ENCODE results near the gene PDE8B. TPM values are rescaled to one million over a fixed set of nuclear protein-coding genes. Genes with fewer than 3 reads are reported as not detected.

The PDE8B gene
- total RNA-seq, 1 experiment from 2014 or later, result 0.54 TPM

DNA sequence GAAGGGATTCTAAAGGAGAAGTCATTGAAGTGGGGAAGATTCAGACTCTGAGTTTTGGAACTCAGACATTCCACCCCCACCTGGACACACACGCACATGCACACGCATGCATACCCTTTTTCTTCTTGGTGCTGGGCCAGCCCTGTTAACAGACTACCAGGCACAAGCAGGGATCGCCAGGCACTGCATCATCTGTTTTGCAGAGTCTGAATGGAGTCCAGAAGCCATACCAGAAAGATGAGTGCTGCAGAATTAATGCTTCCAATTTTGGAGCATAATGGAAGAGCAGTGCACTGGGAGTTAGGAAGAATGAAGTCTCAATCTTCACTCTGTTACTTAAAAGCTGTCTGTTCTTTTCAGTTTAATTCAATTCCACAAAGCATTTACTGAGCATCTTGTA lies 95.5 kb downstream of the PDE8B start:
- intact Hi-C loops (cut with micrococcal nuclease; ENCODE audit: unreplicated experiment), result no loop called here
- Mint-ChIP-seq H3K4me1 (ENCODE audit: low read depth, unreplicated experiment) (no peaks in the 10 kb centered on the region), H3K9me3 (ENCODE audit: low read depth, unreplicated experiment) (no peaks in the 10 kb centered on the region), H3K4me3 (ENCODE audit: low read depth, unreplicated experiment) (no peak overlapping the region), H3K27ac (ENCODE audit: unreplicated experiment) (no peak overlapping the region), H3K36me3 (ENCODE audit: insufficient read depth, unreplicated experiment) (no peaks in the 10 kb centered on the region), H3K27me3 (ENCODE audit: unreplicated experiment) (peaks cover 59% of the 10 kb centered on the region)
- BruUV-seq (replicated peaks), result no TSS peak
- CTCF ChIA-PET, result interaction anchor here (0.6 kb wide), 1 partner anchor 528 kb away, joined by 4 read pairs; no protein-coding TSS in a partner anchor
- DNase-seq, result no peak
- TF ChIP-seq, protein P1, sequence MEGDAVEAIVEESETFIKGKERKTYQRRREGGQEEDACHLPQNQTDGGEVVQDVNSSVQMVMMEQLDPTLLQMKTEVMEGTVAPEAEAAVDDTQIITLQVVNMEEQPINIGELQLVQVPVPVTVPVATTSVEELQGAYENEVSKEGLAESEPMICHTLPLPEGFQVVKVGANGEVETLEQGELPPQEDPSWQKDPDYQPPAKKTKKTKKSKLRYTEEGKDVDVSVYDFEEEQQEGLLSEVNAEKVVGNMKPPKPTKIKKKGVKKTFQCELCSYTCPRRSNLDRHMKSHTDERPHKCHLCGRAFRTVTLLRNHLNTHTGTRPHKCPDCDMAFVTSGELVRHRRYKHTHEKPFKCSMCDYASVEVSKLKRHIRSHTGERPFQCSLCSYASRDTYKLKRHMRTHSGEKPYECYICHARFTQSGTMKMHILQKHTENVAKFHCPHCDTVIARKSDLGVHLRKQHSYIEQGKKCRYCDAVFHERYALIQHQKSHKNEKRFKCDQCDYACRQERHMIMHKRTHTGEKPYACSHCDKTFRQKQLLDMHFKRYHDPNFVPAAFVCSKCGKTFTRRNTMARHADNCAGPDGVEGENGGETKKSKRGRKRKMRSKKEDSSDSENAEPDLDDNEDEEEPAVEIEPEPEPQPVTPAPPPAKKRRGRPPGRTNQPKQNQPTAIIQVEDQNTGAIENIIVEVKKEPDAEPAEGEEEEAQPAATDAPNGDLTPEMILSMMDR (IDR thresholded peaks at IDR 0.05; ENCODE audit: unreplicated experiment), result no peak

DNA sequence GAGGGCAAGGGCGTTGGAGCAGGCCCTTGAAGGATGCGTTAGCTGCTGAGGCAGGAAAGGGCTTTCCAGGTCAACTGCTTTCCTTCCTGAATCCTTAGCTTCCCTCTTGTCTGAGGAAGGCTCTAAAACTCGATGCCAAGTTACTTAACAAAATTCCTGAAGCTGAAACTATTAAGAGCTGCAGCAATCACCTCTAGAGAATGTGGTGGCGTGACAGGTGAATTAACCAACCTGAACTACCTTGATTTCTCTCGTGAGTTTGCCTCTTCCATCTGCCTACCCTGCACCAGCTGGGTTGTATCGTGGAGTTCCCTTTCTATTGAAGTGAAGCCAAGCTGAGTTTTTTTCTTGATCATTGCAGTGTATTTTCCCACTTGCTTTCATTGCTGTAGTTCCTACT lies 96.1 kb downstream of the PDE8B start:
- Mint-ChIP-seq H3K36me3 (ENCODE audit: insufficient read depth, unreplicated experiment) (no peaks in the 10 kb centered on the region), H3K27me3 (ENCODE audit: unreplicated experiment) (peaks cover 53% of the 10 kb centered on the region), H3K9me3 (ENCODE audit: low read depth, unreplicated experiment) (no peaks in the 10 kb centered on the region), H3K4me1 (ENCODE audit: low read depth, unreplicated experiment) (no peaks in the 10 kb centered on the region), H3K27ac (ENCODE audit: unreplicated experiment) (no peak overlapping the region), H3K4me3 (ENCODE audit: low read depth, unreplicated experiment) (no peak overlapping the region)
- BruUV-seq (replicated peaks), result no TSS peak
- CTCF ChIA-PET, result no interaction called here
- intact Hi-C loops (cut with micrococcal nuclease; ENCODE audit: unreplicated experiment), result no loop called here
- no peak for DNase-seq
- TF ChIP-seq, protein P1 (IDR thresholded peaks at IDR 0.05; ENCODE audit: unreplicated experiment), result no peak

DNA sequence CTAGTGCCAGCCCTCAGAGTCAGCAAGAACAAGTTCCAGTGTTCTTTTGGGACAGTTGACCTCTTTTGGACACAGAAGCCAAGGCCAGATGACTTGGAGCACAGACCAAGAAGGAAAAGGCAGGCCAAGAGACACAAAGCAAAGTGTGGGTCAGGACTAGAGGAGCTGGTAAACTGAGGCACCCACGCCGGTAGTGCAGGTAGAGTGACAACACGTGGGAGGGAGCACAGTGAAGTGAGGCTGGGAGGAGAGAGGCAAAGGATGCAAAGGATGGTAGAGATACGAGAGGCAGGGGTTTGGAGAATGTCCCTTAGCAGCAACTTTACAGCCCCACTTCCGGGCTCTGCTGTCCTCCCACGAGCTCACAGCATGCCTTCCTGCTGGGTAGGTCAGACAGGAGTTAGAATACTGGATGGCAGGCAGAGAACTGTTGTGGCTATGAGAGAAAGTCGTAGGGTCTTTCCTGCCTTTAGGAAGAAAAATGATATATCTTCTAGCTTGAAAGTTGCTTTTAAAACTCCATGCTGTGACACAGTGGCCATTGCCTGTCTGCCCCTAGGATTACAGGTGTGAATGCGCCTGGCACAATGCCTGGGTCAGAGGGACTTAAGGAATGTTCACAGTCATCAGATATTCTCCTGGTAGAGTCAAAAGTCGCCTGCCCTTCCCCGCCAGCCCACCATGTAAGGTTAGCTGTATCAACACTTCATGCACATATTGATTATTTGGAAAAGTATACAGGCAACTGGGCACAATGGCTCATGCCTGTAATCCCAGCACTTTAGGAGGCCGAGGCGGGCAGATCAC lies 97.9 kb downstream of the PDE8B start:
- DNase-seq, result no peak
- no TSS peak for BruUV-seq (replicated peaks)
- CTCF ChIA-PET, result interaction anchor here (0.6 kb wide), 1 partner anchor 35 kb away, joined by 4 read pairs; no protein-coding TSS in a partner anchor
- TF ChIP-seq, protein P1 (IDR thresholded peaks at IDR 0.05; ENCODE audit: unreplicated experiment), result no peak
- no peaks in the 10 kb centered on the region for H3K9me3 Mint-ChIP-seq (ENCODE audit: low read depth, unreplicated experiment)
- no peaks in the 10 kb centered on the region for H3K4me1 Mint-ChIP-seq (ENCODE audit: low read depth, unreplicated experiment)
- H3K36me3 Mint-ChIP-seq (ENCODE audit: insufficient read depth, unreplicated experiment), result no peaks in the 10 kb centered on the region
- no peak overlapping the region for H3K4me3 Mint-ChIP-seq (ENCODE audit: low read depth, unreplicated experiment)
- H3K27me3 Mint-ChIP-seq (ENCODE audit: unreplicated experiment), result peaks cover 42% of the 10 kb centered on the region
- H3K27ac Mint-ChIP-seq (ENCODE audit: unreplicated experiment), result no peak overlapping the region
- intact Hi-C loops (cut with micrococcal nuclease; ENCODE audit: unreplicated experiment), result no loop called here

DNA sequence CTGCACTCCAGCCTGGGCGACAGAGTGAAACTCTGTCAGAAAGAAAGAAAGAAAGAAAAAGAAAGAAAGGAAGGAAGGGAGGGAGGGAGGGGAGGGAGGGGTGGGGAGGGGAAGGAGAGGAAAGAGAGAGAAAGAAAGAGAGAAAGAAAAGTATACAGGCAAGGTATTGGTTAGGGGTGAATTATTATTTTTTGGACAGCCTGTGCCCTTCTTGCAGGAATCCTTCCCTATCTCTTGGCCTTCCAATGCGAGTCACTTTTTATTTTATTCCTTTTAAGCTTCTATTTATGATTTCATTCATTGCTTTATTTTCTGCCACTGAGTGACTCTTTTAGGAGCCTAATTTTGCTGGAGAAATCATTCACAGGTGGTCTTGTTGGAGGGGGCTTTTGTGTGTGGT lies 98.7 kb downstream of the PDE8B start:
- no peak overlapping the region for H3K27ac Mint-ChIP-seq (ENCODE audit: unreplicated experiment)
- intact Hi-C loops (cut with micrococcal nuclease; ENCODE audit: unreplicated experiment), result no loop called here
- BruUV-seq (replicated peaks), result no TSS peak

More for the DNA sequence above, 98.7 kb downstream of the PDE8B start:
- CTCF ChIA-PET, result interaction anchor here (0.6 to 0.7 kb wide), 2 partner anchors 34 to 1211 kb away, joined by 3 to 4 read pairs; no protein-coding TSS in a partner anchor
- Mint-ChIP-seq H3K36me3 (ENCODE audit: insufficient read depth, unreplicated experiment) (no peaks in the 10 kb centered on the region), H3K9me3 (ENCODE audit: low read depth, unreplicated experiment) (no peaks in the 10 kb centered on the region), H3K4me1 (ENCODE audit: low read depth, unreplicated experiment) (no peaks in the 10 kb centered on the region), H3K27me3 (ENCODE audit: unreplicated experiment) (peaks cover 42% of the 10 kb centered on the region), H3K4me3 (ENCODE audit: low read depth, unreplicated experiment) (no peak overlapping the region)
- DNase-seq, result no peak
- TF ChIP-seq, protein P1 (IDR thresholded peaks at IDR 0.05; ENCODE audit: unreplicated experiment), result no peak
